ENCODE data around the gene UBC. TPM values are rescaled to one million over a fixed set of nuclear protein-coding genes. Genes with fewer than 3 reads are reported as not detected.

Gene UBC
- total and polyA plus RNA-seq, 9 of the 15 experiments (the other 6 are each of a cell fraction or from before 2014, with no cell fraction given), result 533 to 1,153 (median 813) TPM

GRCh38 chr12:124913474-124914391 is 717 bp downstream of the UBC start (continued):
- TF ChIP-seq ATF3 (IDR thresholded peaks at IDR 0.05), result peak; percentile 97
- no peak; the same call in 1 of the 2 replicates for TF ChIP-seq ATF3 (CRISPR knock-in tag; conservative IDR thresholded peaks at IDR 0.05)
- TF ChIP-seq MYC (IDR thresholded peaks at IDR 0.05; ENCODE audit: low read depth, low read length), result peak; percentile 40; the same call in 1 of the 2 replicates
- no peak; the same call in 1 of the 2 replicates for TF ChIP-seq MYC (CRISPR knock-in tag; IDR thresholded peaks at IDR 0.05; ENCODE audit: borderline replicate concordance, low read depth)
- TF ChIP-seq BRCA1 (IDR thresholded peaks at IDR 0.05), result no peak
- no peak for TF ChIP-seq BRCA1 (CRISPR knock-in tag; IDR thresholded peaks at IDR 0.05)
- peak; percentile 74; the same call in 1 of the 2 replicates for TF ChIP-seq E2F4 (CRISPR knock-in tag; IDR thresholded peaks at IDR 0.05; ENCODE audit: low read depth)
- TF ChIP-seq SRF (CRISPR knock-in tag; IDR thresholded peaks at IDR 0.05), result peak in 1 of 2 experiments; percentile 71; a peak in 1 of 4 replicates
- no peak for TF ChIP-seq ILF3 (IDR thresholded peaks at IDR 0.05; ENCODE audit: borderline replicate concordance)
- TF ChIP-seq MEF2A (IDR thresholded peaks at IDR 0.05; ENCODE audit: control insufficient read depth, low read depth, low read length), result no peak
- TF ChIP-seq ZNF583 (CRISPR knock-in tag; IDR thresholded peaks at IDR 0.05), result no peak
- TF ChIP-seq MXI1 (IDR thresholded peaks at IDR 0.05; ENCODE audit: low read depth, low read length), result peak; percentile 14; the same call in 1 of the 2 replicates
- no peak for TF ChIP-seq ZNF75A (CRISPR knock-in tag; IDR thresholded peaks at IDR 0.05)
- TF ChIP-seq L3MBTL2 (IDR thresholded peaks at IDR 0.05), result peak; percentile 24
- no peak for TF ChIP-seq HNRNPLL (IDR thresholded peaks at IDR 0.05; ENCODE audit: low read depth, low read length, poor library complexity, severe bottlenecking)
- TF ChIP-seq NR2C2 (CRISPR knock-in tag; IDR thresholded peaks at IDR 0.05), result peak; percentile 86
- no peak for TF ChIP-seq NR2C2 (tag; IDR thresholded peaks at IDR 0.05)
- TF ChIP-seq POLR3G (IDR thresholded peaks at IDR 0.05; ENCODE audit: extremely low read depth, insufficient read length, insufficient replicate concordance), result no peak
- no peak for TF ChIP-seq BDP1 (IDR thresholded peaks at IDR 0.05; ENCODE audit: insufficient read depth, insufficient read length)
- peak; percentile 84 for TF ChIP-seq ZBTB17 (CRISPR knock-in tag; IDR thresholded peaks at IDR 0.05)

All from K562 (cell line).